Measurements from ENCODE around the gene IL17A.

IL17A gene

GRCh38 chr6:52186075-52186474 is at the start of gene IL17A:
Gene IL17A, plus strand, starts transcription at chr6:52186375. Its CDS starts 57 bp downstream, at chr6:52186432.
- DNase-seq: no peak

- DNase-seq: no peak
Observed at GRCh38 chr6:52136934-52137467, 49.2 kb upstream of the IL17A start.

- no peak for DNase-seq
Observed at GRCh38 chr6:52138284-52138683, 47.9 kb upstream of the IL17A start.

GRCh38 chr6:52139985-52140680 is 46.0 kb upstream of the IL17A start:
- DNase-seq: no peak

GRCh38 chr6:52141596-52141995 is 44.6 kb upstream of the IL17A start:
- no peak for DNase-seq

GRCh38 chr6:52142556-52142955 is 43.6 kb upstream of the IL17A start:
- DNase-seq: no peak

- DNase-seq: no peak
Observed at GRCh38 chr6:52143551-52143950, 42.6 kb upstream of the IL17A start.

GRCh38 chr6:52144196-52145076 is 41.7 kb upstream of the IL17A start:
- no peak for DNase-seq

GRCh38 chr6:52146851-52147445 is 39.2 kb upstream of the IL17A start:
- DNase-seq: no peak

GRCh38 chr6:52149076-52149475 is 37.1 kb upstream of the IL17A start:
- DNase-seq: no peak

- no peak for DNase-seq
Observed at GRCh38 chr6:52149949-52150348, 36.2 kb upstream of the IL17A start.

- no peak for DNase-seq
Observed at GRCh38 chr6:52152070-52152423, 34.1 kb upstream of the IL17A start.

GRCh38 chr6:52152711-52153160 is 33.4 kb upstream of the IL17A start:
- no peak for DNase-seq

GRCh38 chr6:52154381-52154780 is 31.8 kb upstream of the IL17A start:
- no peak for DNase-seq

- DNase-seq: no peak
Observed at GRCh38 chr6:52155791-52156576, 30.2 kb upstream of the IL17A start.

- no peak for DNase-seq
Observed at GRCh38 chr6:52157301-52157941, 28.8 kb upstream of the IL17A start.

GRCh38 chr6:52160472-52161104 is 25.6 kb upstream of the IL17A start:
- DNase-seq: no peak

- DNase-seq: no peak
Observed at GRCh38 chr6:52161689-52162438, 24.3 kb upstream of the IL17A start.

- DNase-seq: no peak
Observed at GRCh38 chr6:52162940-52163908, 23.0 kb upstream of the IL17A start.
